NCI-H2081 (cell line): ENCODE data around the gene SYT9.

Experiments used
- DNase-seq, 2 experiments: peaks; one replicate each; lab custom pipeline; 2025; lab: John Stamatoyannopoulos, UW

SYT9 gene

DNA sequence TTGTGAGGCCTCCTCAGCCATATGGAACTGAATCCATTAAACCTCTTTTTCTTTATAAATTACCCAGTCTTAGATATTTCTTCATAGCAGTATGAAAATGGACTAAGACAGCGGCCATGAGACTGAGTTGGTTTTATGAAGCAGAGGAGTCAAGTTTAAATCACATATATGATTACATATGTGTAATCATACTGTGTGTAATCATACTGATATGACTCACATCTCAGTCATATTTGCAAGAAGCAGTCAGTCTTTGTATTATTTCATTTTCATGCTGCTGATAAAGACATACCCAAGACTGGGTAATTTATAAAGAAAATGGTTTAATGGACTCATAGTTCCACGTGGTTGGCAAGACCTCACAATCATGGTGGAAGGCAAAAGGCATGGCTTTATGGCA is 89.8 kb downstream of the SYT9 start:
- no peak for DNase-seq

DNA sequence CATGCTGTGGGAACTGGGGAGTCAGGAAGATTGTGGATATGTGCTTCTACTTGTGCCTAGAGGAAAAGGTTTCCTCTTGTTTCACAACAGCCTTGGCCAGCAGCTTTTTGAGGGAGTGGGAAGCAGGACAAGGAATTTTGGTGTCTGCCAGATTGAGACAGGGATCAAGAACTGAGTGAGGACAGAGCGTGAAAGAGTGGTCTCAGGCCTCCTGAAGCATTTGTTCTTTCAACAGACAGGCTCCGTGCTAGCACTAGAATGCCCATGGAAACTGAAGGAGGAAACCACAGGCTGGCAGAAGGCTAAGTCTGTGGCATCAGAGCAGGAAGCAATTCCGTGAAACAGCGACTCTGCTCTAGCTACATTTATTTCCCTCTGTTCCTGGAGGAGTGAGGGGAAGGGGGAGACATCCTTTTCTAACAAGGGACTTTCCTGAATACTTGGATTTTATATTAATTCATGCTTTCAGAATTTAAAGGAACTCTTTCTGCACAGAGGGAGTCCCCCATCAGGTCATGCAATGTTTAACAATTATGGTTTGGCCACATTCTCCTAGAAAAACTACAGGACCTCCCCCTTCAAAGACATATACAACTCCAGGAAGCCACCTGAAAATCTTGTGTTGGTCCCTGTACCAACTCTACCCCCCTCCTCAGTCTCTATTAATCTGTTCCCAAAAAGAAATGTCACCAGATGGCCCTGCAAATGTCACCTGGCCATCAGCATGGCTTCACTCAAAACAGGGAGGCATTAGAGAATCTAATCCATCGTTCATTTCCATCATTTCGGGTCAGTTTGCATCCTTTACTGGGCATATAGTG is 96.1 kb downstream of the SYT9 start:
- no peak for DNase-seq

DNA sequence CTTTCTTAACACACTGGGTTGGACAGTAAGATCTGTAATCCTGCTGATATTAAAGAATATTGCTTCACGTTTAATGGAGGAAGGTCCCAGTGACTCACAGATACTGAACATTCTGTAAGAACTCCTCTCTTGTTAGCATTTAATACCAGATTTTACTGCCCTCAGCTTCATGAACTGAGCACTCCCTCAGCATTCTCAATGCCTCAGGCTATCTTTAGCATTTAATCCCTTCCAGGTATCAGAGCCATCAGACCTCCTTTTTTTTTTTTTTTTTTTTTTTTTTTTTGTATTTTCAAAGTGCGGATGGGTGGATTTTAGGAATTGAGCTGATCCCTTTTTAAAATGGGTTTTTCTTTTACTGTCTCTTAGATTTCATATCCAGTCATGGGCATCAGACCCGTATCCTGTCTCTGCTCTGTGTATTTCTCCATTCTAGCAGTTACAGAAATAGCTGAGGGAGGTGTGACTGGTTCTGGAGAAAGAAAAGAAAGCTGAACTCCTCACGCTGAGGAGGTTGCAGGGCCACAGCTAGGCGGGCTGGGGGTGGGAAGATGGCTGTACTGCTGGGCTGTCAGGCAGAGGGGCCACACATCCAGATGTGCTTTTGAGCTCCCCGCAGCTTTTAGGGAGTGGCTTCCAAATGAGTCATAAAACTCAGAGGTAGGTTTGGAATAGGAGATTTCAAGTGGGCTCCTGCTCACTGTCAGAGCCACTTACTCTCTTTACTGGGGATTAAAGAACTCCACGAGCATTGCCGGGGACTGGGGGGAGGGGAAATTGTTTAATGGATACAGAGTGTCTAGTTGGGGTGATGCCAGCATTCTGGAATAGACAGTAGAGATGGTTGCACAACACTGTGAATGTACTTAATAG is 97.0 kb downstream of the SYT9 start:
- no peak for DNase-seq

DNA sequence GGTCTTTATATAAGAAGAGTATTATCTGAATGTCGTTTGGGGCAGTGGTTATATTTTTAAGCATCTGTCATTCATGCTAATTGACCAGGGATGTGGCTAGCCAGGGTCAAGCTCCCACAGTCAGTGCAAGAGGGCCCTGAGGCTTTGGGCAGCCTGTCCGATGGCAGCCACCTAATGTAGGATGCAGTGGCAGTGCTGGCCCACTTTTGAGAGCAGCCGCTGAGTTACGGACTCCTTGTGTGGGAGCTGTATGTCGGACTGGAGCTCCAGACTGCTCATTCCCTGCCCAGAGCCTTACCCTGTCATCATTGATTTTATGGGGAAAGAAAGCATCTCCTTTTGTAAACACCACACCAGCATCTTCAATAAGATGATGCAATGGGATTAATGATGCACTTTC is 99.5 kb downstream of the SYT9 start:
- no peak for DNase-seq

DNA sequence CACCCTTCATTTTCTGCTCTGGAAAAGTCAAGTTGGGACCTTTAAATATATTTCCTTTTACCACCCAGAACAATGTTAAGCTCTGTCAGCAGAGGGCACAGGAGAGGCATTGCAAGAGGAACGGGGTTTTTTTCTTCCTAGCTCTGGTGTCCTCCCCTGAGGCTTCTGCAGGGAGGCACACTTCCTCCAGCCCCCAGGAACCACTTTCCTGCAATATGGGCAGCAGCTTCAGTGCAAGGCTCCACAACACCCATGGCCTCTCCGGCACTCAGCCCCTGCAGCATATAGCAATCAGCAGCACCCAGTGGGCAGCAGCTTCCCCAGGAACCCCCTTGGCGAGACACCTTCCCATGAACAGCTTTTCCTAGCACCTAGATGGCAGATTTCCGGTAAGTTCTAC is 101.4 kb downstream of the SYT9 start:
- no peak for DNase-seq

DNA sequence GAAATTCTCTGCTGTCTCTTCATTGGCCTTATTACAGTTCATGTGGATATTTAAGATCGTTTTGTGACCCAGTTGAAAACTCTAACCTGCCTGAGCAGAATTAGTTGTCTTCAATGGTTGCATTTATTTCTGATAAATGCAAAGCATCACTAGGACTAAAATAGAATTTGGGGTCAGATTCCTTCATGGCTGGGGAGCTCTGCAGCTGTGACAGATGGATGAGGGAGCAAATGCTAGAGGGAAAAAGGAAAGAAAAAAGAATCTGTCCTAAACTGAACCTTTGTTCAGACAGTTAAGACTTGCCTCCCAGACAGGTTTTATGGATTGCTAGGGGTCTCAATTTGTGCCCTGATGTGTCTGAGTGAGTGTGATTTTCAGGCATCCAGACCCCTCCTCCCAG is 113.0 kb downstream of the SYT9 start:
- no peak for DNase-seq

DNA sequence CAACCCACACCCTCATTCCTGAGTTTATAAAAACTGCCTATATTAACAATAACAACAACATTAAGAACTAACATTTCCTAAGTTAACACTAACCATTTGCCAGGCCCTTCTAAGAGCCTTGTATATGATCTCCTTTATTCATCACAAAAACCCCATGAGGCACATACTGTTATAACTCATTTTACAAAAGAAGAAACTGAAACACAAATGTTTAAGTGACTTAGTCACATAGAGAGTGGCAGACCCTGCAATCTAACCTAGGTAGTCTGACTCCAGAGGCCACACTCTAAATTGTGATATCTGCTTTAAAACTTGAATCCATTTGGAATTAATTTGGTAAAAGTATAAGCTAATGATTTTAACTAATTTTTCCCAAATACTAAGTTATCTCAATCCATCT is 116.1 kb downstream of the SYT9 start:
- no peak for DNase-seq

DNA sequence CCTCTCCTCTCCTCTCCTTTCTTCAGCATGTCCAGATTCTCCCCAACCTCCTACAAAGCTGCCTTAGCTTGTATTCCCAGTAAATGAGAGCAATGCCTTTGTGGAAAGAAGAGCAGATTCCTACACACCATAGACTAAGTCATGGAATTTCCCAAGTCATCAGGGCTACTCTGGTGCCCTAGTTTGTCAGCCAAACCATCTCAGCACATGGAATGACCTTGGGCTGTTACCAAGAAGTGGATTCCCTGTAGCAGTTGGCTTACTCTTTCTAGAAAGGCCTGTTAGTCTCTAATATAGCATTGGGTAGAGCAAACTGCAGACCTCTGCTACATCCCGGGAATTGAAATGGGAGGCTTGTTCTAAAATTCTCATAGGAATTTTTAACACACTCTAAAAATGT is 124.7 kb downstream of the SYT9 start:
- DNase-seq, result no peak

DNA sequence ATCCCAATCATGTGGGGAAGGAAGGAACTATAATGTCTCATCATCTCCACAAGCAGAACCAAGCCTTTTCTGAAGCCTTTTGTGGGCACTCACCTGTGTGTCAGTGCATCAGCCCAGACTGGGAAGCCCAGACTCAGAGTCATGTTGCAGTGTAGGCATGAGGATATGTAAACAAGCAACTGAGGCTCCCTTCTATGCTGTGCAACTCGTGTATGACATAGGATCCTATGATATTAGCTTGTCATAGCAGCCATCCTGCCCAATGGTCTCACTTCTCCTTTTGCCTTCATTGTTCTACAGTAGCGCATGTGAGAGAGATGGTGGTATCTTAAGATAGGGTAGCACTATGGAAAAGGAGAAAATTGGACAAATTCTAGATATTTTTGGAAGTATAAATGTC is 130.2 kb downstream of the SYT9 start:
- DNase-seq, result no peak

DNA sequence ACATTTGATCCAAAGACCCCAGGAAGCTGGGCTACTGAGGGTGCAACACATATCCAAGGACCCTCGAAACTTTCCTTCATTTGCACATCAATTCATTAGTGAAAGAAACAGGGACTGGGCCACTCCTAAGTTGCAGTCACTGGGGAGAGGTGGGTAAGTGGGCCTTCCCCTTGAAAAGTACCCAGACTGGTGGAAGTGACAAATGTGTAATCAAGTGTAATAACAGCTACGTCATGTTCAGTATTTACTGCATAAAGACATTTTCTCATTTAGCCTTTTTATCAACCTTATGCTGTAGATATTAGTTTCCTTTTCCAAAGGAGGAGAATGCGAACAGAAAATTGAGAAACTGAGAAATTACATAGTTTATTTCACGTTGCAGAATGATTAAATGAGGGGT is 131.7 kb downstream of the SYT9 start:
- DNase-seq, result no peak

DNA sequence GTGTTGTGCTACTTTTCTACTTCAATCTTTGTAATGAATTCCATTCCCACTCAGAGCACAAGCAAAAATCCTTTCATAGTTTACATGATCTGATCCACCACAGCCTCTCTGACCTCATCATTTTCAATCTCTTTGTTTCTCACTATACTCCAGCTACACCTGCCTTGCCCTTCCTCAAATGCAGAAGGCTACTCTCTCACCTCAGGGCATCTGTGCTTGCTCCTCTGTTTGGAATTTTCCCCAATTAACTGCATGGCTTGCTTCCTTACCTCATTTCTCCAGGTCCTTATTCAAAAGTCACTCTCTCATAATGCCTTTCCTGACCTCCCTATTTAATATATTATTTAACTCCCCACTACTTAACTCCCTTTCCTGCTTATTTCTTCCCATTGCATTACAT is 133.0 kb downstream of the SYT9 start:
- no peak for DNase-seq

DNA sequence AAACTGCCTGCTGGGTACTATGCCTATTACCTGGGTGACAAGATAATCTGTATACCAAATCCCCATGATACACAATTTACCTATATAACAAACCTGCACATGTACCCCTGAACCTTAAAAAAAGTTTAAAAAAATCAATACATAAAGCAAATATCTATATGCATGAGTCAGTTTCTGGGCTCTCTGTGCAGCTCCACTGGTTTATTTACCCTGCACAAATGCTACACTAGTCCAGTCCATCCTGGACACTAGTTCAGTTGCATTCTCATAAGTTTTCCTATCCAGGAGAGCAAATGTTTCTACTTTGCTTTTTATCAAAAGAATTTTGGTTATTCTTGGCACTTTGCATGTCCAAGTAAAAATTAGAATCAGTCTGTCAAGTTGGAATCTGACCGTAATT is 133.8 kb downstream of the SYT9 start:
- no peak for DNase-seq

DNA sequence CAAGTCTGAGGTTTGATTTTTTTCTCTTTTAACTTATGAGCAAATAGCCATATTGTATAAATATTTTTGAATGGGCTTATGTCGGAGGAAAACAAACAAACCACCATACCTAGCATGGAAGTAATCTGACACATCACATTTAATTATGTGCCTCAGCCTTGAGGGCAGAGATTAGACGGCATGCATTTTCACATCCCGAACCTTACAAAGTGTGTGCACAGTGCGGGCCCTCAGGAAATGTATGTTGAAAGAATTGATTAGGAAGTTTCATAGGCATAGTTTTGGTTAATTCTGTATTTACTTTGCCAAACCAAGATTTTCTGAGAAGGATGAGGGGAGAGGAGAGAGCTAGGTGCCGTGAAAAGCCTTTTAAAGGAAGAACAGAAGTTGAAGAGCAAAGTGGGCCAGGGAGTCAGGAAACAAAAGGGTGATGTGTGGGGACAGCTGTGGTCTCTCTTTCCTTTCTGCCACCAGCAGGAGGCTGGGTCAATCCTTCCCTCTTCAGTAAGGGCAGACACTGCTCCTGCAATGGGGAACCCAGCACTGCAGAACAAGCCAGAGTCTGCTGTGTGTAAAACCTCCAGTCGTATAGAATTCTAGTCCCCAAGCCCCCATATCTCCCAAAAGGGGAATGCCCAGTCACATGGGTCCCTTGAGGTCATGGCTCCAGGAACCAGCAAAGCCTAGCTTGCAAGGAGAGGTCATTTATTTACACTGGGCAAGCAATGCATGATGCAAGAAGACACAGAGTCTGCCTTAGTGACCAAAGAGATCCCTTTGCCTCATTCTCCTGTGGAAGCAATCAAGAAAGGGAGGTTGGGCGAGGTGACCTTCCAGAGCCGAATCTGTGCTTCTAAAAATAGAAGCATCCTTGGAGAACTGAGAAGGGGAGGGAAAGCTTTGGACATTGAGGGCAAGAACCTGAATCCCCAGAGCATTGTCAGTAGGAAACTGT is 162.5 kb downstream of the SYT9 start:
- DNase-seq, result no peak

DNA sequence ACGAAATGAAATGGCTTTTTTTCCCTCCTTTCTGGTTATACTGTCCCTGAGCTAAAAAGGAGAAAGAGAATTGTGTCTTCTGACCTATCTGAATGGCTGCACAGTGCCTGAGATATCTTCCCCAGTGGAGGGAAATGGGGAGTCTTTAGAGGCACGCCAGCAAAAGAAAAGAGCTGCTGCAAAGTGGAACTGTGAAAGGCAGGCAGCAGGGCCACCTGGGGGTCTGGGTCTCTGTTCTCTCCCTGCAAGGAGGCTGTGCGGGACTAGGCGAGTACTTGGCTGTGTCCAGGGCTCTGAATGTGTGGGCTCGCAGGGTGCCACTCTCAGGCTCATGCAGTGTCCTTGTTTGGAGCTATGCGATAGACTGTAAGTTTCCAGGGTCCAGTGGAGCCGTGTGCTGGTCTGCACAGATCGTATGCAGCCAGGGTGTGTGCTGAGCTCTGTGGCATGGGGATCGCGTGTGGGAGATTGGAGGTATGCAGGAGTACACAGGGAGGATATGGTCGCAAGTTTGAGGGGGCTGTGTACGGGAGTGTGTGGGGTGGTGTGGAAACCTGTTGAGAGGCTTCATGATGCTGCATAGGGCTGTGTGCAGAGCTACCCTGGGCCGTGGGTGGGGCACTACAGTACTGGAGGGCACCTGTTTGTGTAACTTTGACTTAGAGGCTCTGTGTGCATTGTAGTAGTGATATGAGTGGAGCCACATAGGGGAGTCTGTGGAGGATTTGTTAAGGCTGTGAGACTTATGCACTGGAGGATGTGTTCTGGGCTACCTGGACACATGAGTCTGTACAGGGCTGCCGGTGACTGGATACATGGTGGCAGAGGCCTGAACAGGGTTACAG is 163.5 kb downstream of the SYT9 start:
- no peak for DNase-seq

DNA sequence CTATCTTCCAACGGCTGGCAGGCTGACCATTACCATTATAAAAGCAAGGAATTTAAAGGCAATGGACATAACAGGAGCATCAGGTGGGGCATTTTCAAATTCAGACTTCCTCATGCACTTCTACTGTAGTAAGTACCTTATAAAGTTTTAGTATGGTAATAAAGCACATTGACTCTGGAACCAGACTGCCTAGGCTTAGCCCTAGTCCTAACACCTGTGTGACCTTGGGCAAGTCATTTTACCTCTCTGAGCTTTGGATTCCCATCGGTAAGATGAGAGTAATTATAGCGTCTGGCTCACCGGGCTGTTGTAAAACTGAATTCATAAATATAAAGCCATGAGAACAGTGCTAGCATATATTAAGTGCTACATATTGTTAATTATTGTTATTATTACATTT is 164.4 kb downstream of the SYT9 start:
- no peak for DNase-seq

DNA sequence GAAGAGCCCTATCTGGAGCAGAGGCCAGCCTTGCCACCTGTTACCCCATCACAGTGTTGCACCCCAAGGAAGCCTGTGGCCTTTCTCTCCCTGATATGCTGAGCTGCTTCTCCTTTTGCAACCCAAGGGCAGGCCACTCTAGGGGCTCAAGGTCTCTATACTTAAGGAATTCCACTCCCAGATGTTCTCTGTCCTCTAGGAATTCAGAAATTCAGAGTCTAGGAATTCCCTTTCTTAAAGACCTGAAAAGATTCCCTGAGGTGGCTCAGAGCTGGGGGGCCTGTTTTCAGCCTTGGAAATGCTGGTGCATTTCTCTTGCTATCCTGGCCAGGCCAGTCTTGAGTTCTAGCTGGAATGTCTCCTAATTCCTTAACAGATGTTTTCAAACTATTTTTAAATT is 165.6 kb downstream of the SYT9 start:
- no peak for DNase-seq

DNA sequence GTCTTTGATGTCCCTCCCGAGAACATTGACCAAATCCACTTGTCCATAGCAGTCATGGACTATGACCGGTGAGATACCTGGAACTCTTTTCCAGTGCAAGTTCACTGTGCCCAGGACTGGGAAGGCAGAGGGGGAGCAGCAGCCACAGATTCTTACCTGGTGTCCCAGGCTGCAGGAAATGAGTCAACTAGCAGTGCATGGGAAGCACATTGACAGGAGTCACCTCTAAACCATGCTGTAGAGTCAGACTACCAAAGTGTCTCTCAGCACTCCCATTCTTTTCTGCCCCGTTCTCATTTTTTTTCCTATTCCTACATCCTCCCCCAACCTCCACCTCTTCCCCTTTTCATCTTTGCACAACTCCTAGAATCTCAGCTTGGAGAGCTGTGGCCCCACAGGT is 166.4 kb downstream of the SYT9 start:
- no peak for DNase-seq

DNA sequence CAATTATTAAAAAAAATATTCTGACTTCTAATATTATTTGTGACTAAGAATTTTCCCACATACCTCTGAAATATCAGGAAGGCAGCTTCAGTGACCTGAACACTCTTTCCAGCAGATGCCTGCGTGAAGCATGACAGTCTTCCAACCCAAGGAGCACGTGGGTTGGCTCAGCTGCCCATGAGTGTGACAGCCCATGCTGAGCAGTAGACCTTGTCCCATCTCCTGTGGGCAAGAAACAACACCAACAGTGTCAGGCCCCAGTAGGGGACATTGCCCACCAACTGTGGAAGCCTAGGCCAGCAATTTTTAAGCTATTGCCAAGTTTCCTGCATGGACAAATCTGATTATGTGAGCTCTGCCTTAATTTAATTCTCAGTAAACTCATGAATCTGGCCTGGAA is 167.2 kb downstream of the SYT9 start:
- DNase-seq, result no peak

DNA sequence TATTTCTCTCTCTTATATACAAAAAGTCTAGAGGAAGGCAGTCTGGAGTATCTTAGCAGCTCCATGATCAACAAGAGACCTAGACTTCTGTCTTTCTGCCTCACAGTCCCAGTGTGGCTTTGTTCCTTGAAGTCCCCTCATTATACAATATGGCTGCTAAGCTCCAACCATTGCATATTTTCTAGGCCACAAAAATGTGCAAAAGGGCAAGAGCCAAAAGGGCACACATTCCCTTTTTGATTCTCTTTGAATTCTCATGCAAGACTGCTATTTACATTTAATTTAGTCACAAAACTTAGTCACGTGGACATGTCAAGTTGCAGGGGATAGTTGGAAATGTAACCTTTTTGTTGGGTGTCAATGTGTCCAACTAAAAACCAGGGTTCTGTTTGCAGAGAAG is 169.4 kb downstream of the SYT9 start:
- no peak for DNase-seq

DNA sequence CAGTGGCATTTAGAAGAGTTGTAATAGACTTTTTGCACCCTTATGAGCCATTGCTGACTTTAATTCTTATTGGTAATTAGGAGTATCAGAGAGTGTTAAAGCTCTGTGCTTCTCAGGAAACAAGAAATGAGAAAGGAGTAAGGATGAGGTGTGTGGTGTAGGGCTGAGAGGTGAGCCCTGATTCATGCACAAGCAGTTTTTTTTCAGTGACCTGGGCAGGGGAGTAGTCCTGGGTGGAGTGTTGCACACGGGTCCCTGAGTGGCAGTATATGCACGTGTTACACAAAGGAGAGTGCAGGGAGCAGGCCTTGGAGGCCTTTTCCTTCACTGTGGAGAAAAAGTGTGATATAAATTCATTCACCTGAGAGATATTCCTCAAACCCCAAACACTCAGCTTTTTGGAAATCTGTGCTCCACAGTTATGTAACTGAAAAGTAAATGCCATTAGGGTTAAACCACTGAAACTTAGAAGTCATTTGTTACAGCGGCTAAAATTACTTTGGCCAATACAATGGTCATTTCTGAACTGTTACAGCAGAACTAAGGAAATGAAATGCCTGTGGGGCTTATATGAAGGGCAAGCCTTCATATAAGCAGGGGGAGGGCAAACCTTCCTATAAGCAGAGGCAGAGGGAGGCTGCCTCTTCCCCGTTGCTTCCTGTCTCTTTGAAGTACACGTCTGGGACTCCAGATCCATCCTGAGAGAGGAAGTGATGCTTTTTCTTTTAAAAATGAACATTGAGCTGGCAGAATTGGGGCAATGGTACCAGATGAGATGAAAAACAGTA is 171.0 kb downstream of the SYT9 start:
- DNase-seq, result no peak

DNA sequence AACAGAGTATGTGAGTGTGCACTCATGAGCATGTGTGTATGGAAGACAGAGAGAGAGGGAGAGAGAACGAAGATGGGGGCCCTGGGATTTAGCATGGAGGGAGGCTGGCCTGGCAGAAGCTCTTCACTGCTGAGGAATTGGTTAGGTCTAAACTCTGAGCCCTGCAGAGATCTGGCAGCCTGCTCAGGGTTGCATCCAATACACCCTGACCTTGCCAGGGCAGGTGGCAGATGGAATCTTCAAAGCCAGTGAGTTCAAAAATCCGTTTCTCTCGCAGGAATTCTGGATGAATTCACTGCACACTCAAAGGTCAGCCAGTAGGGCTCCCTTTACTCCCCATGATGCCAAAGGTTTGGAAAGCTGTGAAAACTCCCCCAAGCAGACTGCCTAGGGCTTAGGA is 172.2 kb downstream of the SYT9 start:
- no peak for DNase-seq
